HG03520 (cell line): ENCODE measurements around the gene DPF3.

ENCODE experiments used
- ATAC-seq: cut with Tn5 transposase; IDR thresholded peaks from one replicate; pipeline ENCODE4 v1.9.1; 2021; ENCODE audit warnings: mild to moderate bottlenecking, moderate library complexity; ENCODE audit not compliant: unreplicated experiment

The DPF3 gene

GRCh38 chr14:72621387-72622065 lies 272.4 kb downstream of the DPF3 start:
- no peak for ATAC-seq

GRCh38 chr14:72619881-72620280 lies 274.0 kb downstream of the DPF3 start:
- no peak for ATAC-seq

- no peak for ATAC-seq
Measured at GRCh38 chr14:72619111-72619571, 274.8 kb downstream of the DPF3 start.

GRCh38 chr14:72618424-72618823 lies 275.5 kb downstream of the DPF3 start:
- ATAC-seq, result no peak

GRCh38 chr14:72617391-72618031 lies 276.4 kb downstream of the DPF3 start:
- no peak for ATAC-seq

- ATAC-seq, result no peak
Measured at GRCh38 chr14:72616811-72617210, 277.1 kb downstream of the DPF3 start.

GRCh38 chr14:72616294-72616693 lies 277.6 kb downstream of the DPF3 start:
- no peak for ATAC-seq

GRCh38 chr14:72615451-72616121 lies 278.3 kb downstream of the DPF3 start:
- ATAC-seq, result no peak

- no peak for ATAC-seq
Measured at GRCh38 chr14:72614891-72615415, 278.9 kb downstream of the DPF3 start.

- no peak for ATAC-seq
Measured at GRCh38 chr14:72614365-72614764, 279.5 kb downstream of the DPF3 start.

GRCh38 chr14:72613975-72614319 lies 280.0 kb downstream of the DPF3 start:
- no peak for ATAC-seq

- ATAC-seq, result no peak
Measured at GRCh38 chr14:72613231-72613974, 280.5 kb downstream of the DPF3 start.

GRCh38 chr14:72612041-72612440 lies 281.9 kb downstream of the DPF3 start:
- ATAC-seq, result no peak

GRCh38 chr14:72611506-72611905 lies 282.4 kb downstream of the DPF3 start:
- no peak for ATAC-seq

GRCh38 chr14:72610831-72611200 lies 283.1 kb downstream of the DPF3 start:
- ATAC-seq, result no peak

- ATAC-seq, result no peak
Measured at GRCh38 chr14:72610096-72610830, 283.6 kb downstream of the DPF3 start.

GRCh38 chr14:72609205-72609916 lies 284.5 kb downstream of the DPF3 start:
- ATAC-seq, result no peak

GRCh38 chr14:72608391-72609204 lies 285.3 kb downstream of the DPF3 start:
- ATAC-seq, result no peak
